B cell (primary cell): ENCODE results near the gene DOCK1. TPM values are rescaled to one million over a fixed set of nuclear protein-coding genes. Genes with fewer than 3 reads are reported as not detected.

Experiments used
- ATAC-seq: fragments of 200-7000 bp; cut with Tn5 transposase; one replicate; pipeline ENCODE4 v1.10.0; 2021; ENCODE audit warnings: low read depth, mild to moderate bottlenecking, moderate number of reproducible peaks, moderate library complexity
- CTCF ChIA-PET: fragments of 350-600 bp; sonication (Branson Sonifier 250); formaldehyde crosslinking; loops from one replicate; lab custom pipeline; 2021; ENCODE audit warnings: antibody characterized with exemption, inconsistent platforms; lab: Charles Lee
- POLR2A ChIA-PET: fragments of 350-600 bp; sonication (Branson Sonifier 250); formaldehyde crosslinking; loops from one replicate; lab custom pipeline; 2021; ENCODE audit warnings: antibody characterized with exemption; lab: Charles Lee
- DNase-seq: peaks from one replicate; pipeline ENCODE4 v3.0.0; 2013
- H2AFZ ChIP-seq: 2 replicates; pipeline ENCODE4 v1.6.1; 2012; ENCODE audit warnings: mild to moderate bottlenecking, low read depth, low read length; ENCODE audit not compliant: insufficient read depth, poor library complexity, severe bottlenecking
- H3K27ac ChIP-seq, 2 donors: 1 replicate in 1 of 2; 2 replicates in 1 of 2; pipeline ENCODE4 v1.5.1; 2012 to 2013; ENCODE audit warnings: low read length in 2 of 2, mild to moderate bottlenecking in 2 of 2, moderate library complexity in 1 of 2
- H3K27me3 ChIP-seq, 4 experiments: fragments of 200-600 bp in 1 of 4; sonication (generic) in 1 of 4; replicated peaks in 1 of 4; 1 replicate in 2 of 4; 2 replicates in 2 of 4; pipeline versions ENCODE4 v1.6.1 to v1.7.0; 2013 to 2016; ENCODE audit warnings: low read length in 3 of 4, mild to moderate bottlenecking in 2 of 4, mixed read lengths in 1 of 4, moderate library complexity in 1 of 4; ENCODE audit not compliant: insufficient read depth in 4 of 4, control insufficient read depth in 3 of 4; ENCODE audit errors: control extremely low read depth in 1 of 4
- H3K36me3 ChIP-seq, 2 experiments: replicated peaks in 1 of 2; 1 replicate in 1 of 2; 2 replicates in 1 of 2; pipeline versions ENCODE4 v1.6.1 to v1.7.1; 2013; ENCODE audit warnings: low read length in 1 of 2; ENCODE audit not compliant: insufficient read depth in 2 of 2, control insufficient read depth in 1 of 2; ENCODE audit errors: control extremely low read depth in 1 of 2, extremely low read depth in 1 of 2
- H3K4me1 ChIP-seq, 2 donors: fragments of 200-600 bp in 1 of 2; sonication (generic) in 1 of 2; 1 replicate in 1 of 2; 2 replicates in 1 of 2; pipeline versions ENCODE4 v1.5.1 to v1.6.1; 2013 to 2017; ENCODE audit warnings: low read length in 2 of 2; ENCODE audit not compliant: control insufficient read depth in 2 of 2, insufficient read depth in 2 of 2
- H3K4me2 ChIP-seq: replicated peaks from 2 replicates; pipeline ENCODE3; 2012; ENCODE audit warnings: mild to moderate bottlenecking, low read depth, low read length; ENCODE audit not compliant: poor library complexity, severe bottlenecking
- H3K4me3 ChIP-seq, 5 experiments: fragments of 200-600 bp in 1 of 5; sonication (generic) in 1 of 5; 1 replicate in 3 of 5; 2 replicates in 2 of 5; pipeline versions ENCODE4 v1.5.1 to v1.7.0; 2011 to 2016; ENCODE audit warnings: low read length in 4 of 5, mild to moderate bottlenecking in 4 of 5, low read depth in 2 of 5, control low read depth in 1 of 5, moderate library complexity in 1 of 5; ENCODE audit not compliant: insufficient read depth in 1 of 5; ENCODE audit errors: control extremely low read depth in 1 of 5, extremely low read depth in 1 of 5
- H3K79me2 ChIP-seq: fragments of 200-600 bp; sonication (generic); one replicate; pipeline ENCODE4 v1.6.0; 2016; ENCODE audit warnings: low read length; ENCODE audit not compliant: control insufficient read depth, insufficient read depth
- H3K9ac ChIP-seq: fragments of 200-600 bp; sonication (generic); 2 replicates; pipeline ENCODE4 v1.6.1; 2017; ENCODE audit warnings: mild to moderate bottlenecking, low read length, moderate library complexity
- H3K9me3 ChIP-seq, 3 donors: one replicate each; pipeline versions ENCODE4 v1.6.1 to v1.7.1; 2013; ENCODE audit warnings: low read length in 2 of 3; ENCODE audit not compliant: control insufficient read depth in 2 of 3, insufficient read depth in 1 of 3; ENCODE audit errors: control extremely low read depth in 1 of 3
- H4K20me1 ChIP-seq: 2 replicates; pipeline ENCODE4 v1.6.0; 2012; ENCODE audit warnings: mild to moderate bottlenecking, low read length; ENCODE audit not compliant: insufficient read depth, control insufficient read depth, poor library complexity, severe bottlenecking
- H3K27ac Mint-ChIP-seq: one replicate; pipeline ENCODE4 v1.8.0; 2021; ENCODE audit warnings: mixed read lengths
- H3K27me3 Mint-ChIP-seq: one replicate; pipeline ENCODE4 v1.8.0; 2021; ENCODE audit warnings: mixed read lengths
- H3K4me1 Mint-ChIP-seq: one replicate; pipeline ENCODE4 v1.8.0; 2021; ENCODE audit warnings: mixed read lengths
- H3K4me3 Mint-ChIP-seq: one replicate; pipeline ENCODE4 v1.8.0; 2021; ENCODE audit warnings: mixed read lengths
- H3K9me3 Mint-ChIP-seq: one replicate; pipeline ENCODE4 v1.8.0; 2022; ENCODE audit warnings: mixed read lengths; ENCODE audit not compliant: insufficient read depth
- CTCF ChIP-seq: fragments of 200-600 bp; IDR thresholded peaks from one replicate; pipeline ENCODE4 v1.8.0; 2022; ENCODE audit warnings: antibody characterized with exemption, mild to moderate bottlenecking
- EZH2 ChIP-seq: IDR thresholded peaks from 2 replicates; pipeline ENCODE4 v1.6.1; 2012; ENCODE audit warnings: borderline replicate concordance, low read depth, mild to moderate bottlenecking, moderate library complexity, low read length; ENCODE audit not compliant: insufficient read depth, poor library complexity, severe bottlenecking
- WGBS: methylation state at CpG from one replicate; pipeline ENCODE4 v1.1.5; 2013; ENCODE audit warnings: missing lambda C conversion rate; ENCODE audit not compliant: insufficient coverage; 5-methylcytosine and 5-hydroxymethylcytosine counted together
- intact Hi-C: fragments of 100-400 bp; cut with micrococcal nuclease; formaldehyde crosslinking; loops from one replicate; pipeline ENCODE4 v1.10.0; 2022
- polyA plus RNA-seq: library from polyadenylated mRNA; depleted of rRNA; stranded (reverse); fragments of >200 nt; gene quantifications from 2 replicates; pipeline ENCODE4 v1.2.3, GENCODE V29; 2012
- total RNA-seq, 2 donors: library from RNA; stranded (reverse); fragments of 120-200 nt in 1 of 2; gene quantifications; 1 replicate in 1 of 2; 2 replicates in 1 of 2; pipeline versions ENCODE4 v1.2.3 to v1.2.4, GENCODE V29; 2013 to 2022

DOCK1 gene
- total and polyA plus RNA-seq, 2 donors (not counting 1 experiment from before 2014, with no cell fraction given) = not detected

GRCh38 chr10:127162841-127163240 is 257.6 kb downstream of the DOCK1 start:
- no peaks in the 10 kb centered on the region for H4K20me1 ChIP-seq
- H3K4me2 ChIP-seq = no peak overlapping the region
- no peaks in the 10 kb centered on the region for H3K79me2 ChIP-seq
- H3K4me3 ChIP-seq = no peak overlapping the region
- Mint-ChIP-seq H3K27ac (no peak overlapping the region), H3K4me1 (no peaks in the 10 kb centered on the region), H3K27me3 (no peaks in the 10 kb centered on the region), H3K9me3 (no peaks in the 10 kb centered on the region), H3K4me3 (no peak overlapping the region)
- no peaks in the 10 kb centered on the region for H3K27me3 ChIP-seq
- H2AFZ ChIP-seq = no peak overlapping the region
- no peak overlapping the region for H3K27ac ChIP-seq
- intact Hi-C loops = no loop called here
- 100% methylated on average over 5 of the region's 6 CpGs for WGBS
- no peaks in the 10 kb centered on the region for H3K36me3 ChIP-seq
- TF ChIP-seq EZH2 (no peak), CTCF (no peak)
- H3K4me1 ChIP-seq = no peaks in the 10 kb centered on the region
- ChIA-PET POLR2A (no interaction called here), CTCF (no interaction called here)
- H3K9me3 ChIP-seq = no peaks in the 10 kb centered on the region
- DNase-seq = no peak
- H3K9ac ChIP-seq = no peak overlapping the region
- ATAC-seq = no peak

- H3K4me2 ChIP-seq = no peak overlapping the region
- CTCF ChIA-PET = no interaction called here
- TF ChIP-seq EZH2 (no peak), CTCF (no peak)
These were observed 263.0 kb downstream of the DOCK1 start for GRCh38 chr10:127168261-127168660.

More at GRCh38 chr10:127168261-127168660, 263.0 kb downstream of the DOCK1 start:
- no peaks in the 10 kb centered on the region for H3K27me3 Mint-ChIP-seq
- WGBS = 81% methylated on average over 3 of the region's 3 CpGs
- H3K27ac Mint-ChIP-seq = no peak overlapping the region
- Histone ChIP-seq H3K27ac (no peak overlapping the region), H3K79me2 (no peaks in the 10 kb centered on the region), H3K36me3 (no peaks in the 10 kb centered on the region), H4K20me1 (no peaks in the 10 kb centered on the region), H2AFZ (no peak overlapping the region), H3K4me1 (no peaks in the 10 kb centered on the region), H3K9ac (no peak overlapping the region), H3K9me3 (peaks cover 0 to 2% (median 0%) of the 10 kb centered on the region in 3 donors), H3K27me3 (no peaks in the 10 kb centered on the region), H3K4me3 (no peak overlapping the region)
- POLR2A ChIA-PET = no interaction called here
- H3K4me1 Mint-ChIP-seq = no peaks in the 10 kb centered on the region
- DNase-seq (no peak), ATAC-seq (no peak)
- intact Hi-C loops = no loop called here
- H3K9me3 Mint-ChIP-seq = no peaks in the 10 kb centered on the region
- H3K4me3 Mint-ChIP-seq = no peak overlapping the region
